Right lobe of liver (tissue), 6 donors: Measurements from ENCODE around the gene PANK1. TPM values are rescaled to one million over a fixed set of nuclear protein-coding genes. Genes with fewer than 3 reads are reported as not detected.

Experiments used
- ATAC-seq, 4 donors: fragments of 200-7000 bp; cut with Tn5 transposase; one replicate each; pipeline ENCODE4 v1.9.1; 2020; ENCODE audit warnings: mild to moderate bottlenecking in 4 of 4, moderate library complexity in 4 of 4
- DNase-seq, 3 donors: peaks; one replicate each; pipeline ENCODE4 v3.0.0-alpha.2; 2020
- H3K27ac ChIP-seq, 3 donors: fragments of 200-600 bp; one replicate each; pipeline ENCODE4 v1.8.0; 2022
- H3K27me3 ChIP-seq, 2 donors: fragments of 200-600 bp; one replicate each; pipeline ENCODE4 v1.8.0; 2022
- H3K36me3 ChIP-seq, 4 donors: fragments of 200-600 bp; sonication (generic) in 1 of 4; one replicate each; pipeline versions ENCODE4 v1.5.1 to v1.8.0; 2017 to 2022; ENCODE audit warnings: control low read depth in 1 of 4
- H3K4me1 ChIP-seq, 4 donors: fragments of 200-600 bp; sonication (generic) in 1 of 4; one replicate each; pipeline versions ENCODE4 v1.5.1 to v1.8.0; 2017 to 2022; ENCODE audit warnings: control low read depth in 1 of 4
- H3K4me3 ChIP-seq, 3 donors: fragments of 200-600 bp; one replicate each; pipeline ENCODE4 v1.8.0; 2022
- H3K9me3 ChIP-seq, 4 donors: fragments of 200-600 bp; sonication (generic) in 1 of 4; one replicate each; pipeline versions ENCODE4 v1.5.1 to v1.8.0; 2017 to 2022; ENCODE audit warnings: control low read depth in 1 of 4
- POLR2A ChIP-seq: fragments of 450-650 bp; IDR thresholded peaks from one replicate; pipeline ENCODE4 v1.6.1; 2017; ENCODE audit warnings: antibody characterized with exemption, mild to moderate bottlenecking
- WGBS: methylation state at CpG from one replicate; pipeline ENCODE4 v1.1.6; 2018; ENCODE audit warnings: low coverage, low lambda C conversion rate; ENCODE audit not compliant: insufficient coverage; ENCODE audit errors: missing lambda C conversion rate; 5-methylcytosine and 5-hydroxymethylcytosine counted together
- intact Hi-C, 2 donors: fragments of 100-400 bp; cut with DNase I; formaldehyde crosslinking; loops; one replicate each; pipeline versions ENCODE4 v1.11.2 to v1.14.1; 2022
- microRNA counts: library from miRNA; unstranded; fragments of <30 nt; microRNA quantifications from one replicate; lab custom pipeline; 2016
- microRNA-seq, 2 donors: library from miRNA; unstranded; fragments of <30 nt; microRNA quantifications; one replicate each; pipeline ENCODE4, GENCODE V29; 2019 to 2020
- small RNA-seq, 2 experiments: library from RNA; depleted of rRNA; stranded (forward); fragments of <200 nt; gene quantifications; one replicate each; pipeline ENCODE3, GENCODE V24; 2016
- total RNA-seq, 6 experiments: library from RNA; depleted of rRNA in 2 of 6; stranded (reverse); fragments of >200 nt in 2 of 6; fragmentation: NEBNext Ultra II Directional in 3 of 6; extraction: Animal tissue kit (Norgen Biotek cat#: 25700) in 3 of 6; gene quantifications; one replicate each; pipeline versions ENCODE4 v1.1.0 to v1.2.4, GENCODE V29; 2016 to 2023
- TF ChIP-seq, protein P1 (sequence below), 4 donors: fragments of 200-600 bp in 3 of 4; fragments of 450-650 bp in 1 of 4; IDR thresholded peaks; one replicate each; pipeline versions ENCODE4 v1.5.1 to v1.8.0; 2016 to 2022; ENCODE audit warnings: antibody characterized with exemption in 4 of 4, mild to moderate bottlenecking in 2 of 4
- donor health status: DM: no; HTN: yes; CAD: no.
- donor health status: DM: no; HTN: no; CAD: no.
- donor health status: DM: no; HTN: no; CAD: no.
- donor health status: DM: no; HTN: yes; CAD: no.
- donor health status: DM: no; HTN: yes; CAD: no.

Gene PANK1
- total RNA-seq, 6 experiments from 2014 or later, result 13.3 to 71.0 (median 48.6) TPM

DNA sequence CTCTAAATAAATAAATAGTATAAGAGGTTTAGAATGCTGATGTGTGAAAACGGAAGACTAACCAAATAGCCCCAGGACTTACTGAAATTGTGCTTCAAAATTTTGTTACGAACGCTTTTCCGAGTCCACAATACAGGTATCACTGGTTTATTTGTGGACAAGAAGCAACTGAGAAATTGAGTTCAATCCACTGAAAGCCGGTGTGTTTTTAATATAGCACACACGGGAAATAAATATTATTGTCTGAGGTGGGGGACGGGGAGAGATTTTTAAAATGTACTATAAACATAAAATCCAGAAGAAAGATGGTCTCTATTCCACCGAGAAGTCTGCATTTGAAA is 110.2 kb downstream of the PANK1 start:
- H3K4me1 ChIP-seq, result peaks cover 0 to 11% (median 0%) of the 10 kb centered on the region in 4 donors
- ATAC-seq (no peak), DNase-seq (no peak)
- WGBS, result 20% methylated on average over 8 of the region's 8 CpGs
- no peaks in the 10 kb centered on the region for H3K27me3 ChIP-seq
- H3K36me3 ChIP-seq, result no peaks in the 10 kb centered on the region
- intact Hi-C loops, result no loop called here
- H3K4me3 ChIP-seq, result peak overlapping the region; percentile 26 to 61 (median 52)
- no peaks in the 10 kb centered on the region for H3K9me3 ChIP-seq
- TF ChIP-seq POLR2A, result no peak
- TF ChIP-seq, protein P1, sequence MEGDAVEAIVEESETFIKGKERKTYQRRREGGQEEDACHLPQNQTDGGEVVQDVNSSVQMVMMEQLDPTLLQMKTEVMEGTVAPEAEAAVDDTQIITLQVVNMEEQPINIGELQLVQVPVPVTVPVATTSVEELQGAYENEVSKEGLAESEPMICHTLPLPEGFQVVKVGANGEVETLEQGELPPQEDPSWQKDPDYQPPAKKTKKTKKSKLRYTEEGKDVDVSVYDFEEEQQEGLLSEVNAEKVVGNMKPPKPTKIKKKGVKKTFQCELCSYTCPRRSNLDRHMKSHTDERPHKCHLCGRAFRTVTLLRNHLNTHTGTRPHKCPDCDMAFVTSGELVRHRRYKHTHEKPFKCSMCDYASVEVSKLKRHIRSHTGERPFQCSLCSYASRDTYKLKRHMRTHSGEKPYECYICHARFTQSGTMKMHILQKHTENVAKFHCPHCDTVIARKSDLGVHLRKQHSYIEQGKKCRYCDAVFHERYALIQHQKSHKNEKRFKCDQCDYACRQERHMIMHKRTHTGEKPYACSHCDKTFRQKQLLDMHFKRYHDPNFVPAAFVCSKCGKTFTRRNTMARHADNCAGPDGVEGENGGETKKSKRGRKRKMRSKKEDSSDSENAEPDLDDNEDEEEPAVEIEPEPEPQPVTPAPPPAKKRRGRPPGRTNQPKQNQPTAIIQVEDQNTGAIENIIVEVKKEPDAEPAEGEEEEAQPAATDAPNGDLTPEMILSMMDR (IDR thresholded peaks at IDR 0.05), result no peak
- no peak overlapping the region for H3K27ac ChIP-seq

MicroRNAs within 50 kb of the gene (microRNA counts, 767-probe panel; counts per million panel counts)
- 8,062 counts per million, percentile 31 among the panel's probes with 10 or more counts for microRNA hsa-miR-107 (lab: Ali Mortazavi, UCI)

Small RNA genes within 50 kb of the gene (microRNA-seq; reads per million reads assigned to microRNA genes)
- 3,206 to 4,314 reads per million in 2 donors for gene MIR107

Small RNA genes within 50 kb of the gene (small RNA-seq; reads per million reads assigned to genes)
- 51.2 to 65.0 reads per million in 2 experiments for gene MIR107

Other genes with a start within 250 kb of the PANK1 start
- 10 to 100 TPM in 2 of 6 experiments, 1 to 10 TPM in 4; 4.4 to 11.2 (median 8.3) TPM for gene IFIT5, start 230.7 kb downstream of the PANK1 start, total RNA-seq
- 1 to 10 TPM in 2 of 6 experiments, under 1 TPM in 4; 0.20 to 6.1 (median 0.80) TPM for gene SLC16A12, start 109.6 kb downstream of the PANK1 start, total RNA-seq
- 1 to 10 TPM in 5 of 6 experiments, under 1 TPM in 1; 0.97 to 3.4 (median 1.7) TPM for gene KIF20B, start 56.3 kb upstream of the PANK1 start, total RNA-seq